IPS-11a (cell line): Measurements from ENCODE around the gene WFIKKN1.
"Not testable (repeated sequence)": the region's sequence is repeated elsewhere in the genome, so short reads cannot be mapped to it uniquely, and the experiment has no call there.

Experiments used
- H3K4me3 ChIP-seq: one replicate; pipeline ENCODE4 v1.5.1; 2013; ENCODE audit warnings: low read depth, low read length, control low read depth

WFIKKN1 gene

GRCh38 chr16:593807-594206 is 37.0 kb upstream of the WFIKKN1 start:
- H3K4me3 ChIP-seq = no peak overlapping the region

DNA sequence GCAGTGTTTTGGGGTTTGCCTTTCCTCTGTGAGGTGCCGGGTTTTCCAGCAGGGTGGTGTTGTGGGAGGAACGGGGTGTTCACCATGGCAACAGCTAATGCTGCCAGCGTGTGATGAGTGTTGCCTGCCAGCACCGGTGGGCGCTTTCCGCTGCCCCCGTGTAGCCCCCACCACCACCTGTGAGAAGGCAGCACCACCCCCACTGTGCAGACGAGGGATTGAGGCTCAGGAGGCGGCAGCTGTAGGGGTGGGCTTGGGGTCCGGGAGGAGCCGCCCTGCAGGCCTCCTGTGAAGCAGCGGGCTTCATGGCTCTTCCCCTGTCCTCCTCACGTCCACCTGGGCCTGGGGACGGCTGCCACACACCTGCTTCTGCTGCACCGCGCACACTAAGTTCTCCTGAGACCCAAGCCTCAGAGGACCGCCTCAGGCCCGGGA is 35.7 kb upstream of the WFIKKN1 start:
- no peak overlapping the region for H3K4me3 ChIP-seq

- no peak overlapping the region for H3K4me3 ChIP-seq
These were observed 34.6 kb upstream of the WFIKKN1 start for GRCh38 chr16:595942-596735.

DNA sequence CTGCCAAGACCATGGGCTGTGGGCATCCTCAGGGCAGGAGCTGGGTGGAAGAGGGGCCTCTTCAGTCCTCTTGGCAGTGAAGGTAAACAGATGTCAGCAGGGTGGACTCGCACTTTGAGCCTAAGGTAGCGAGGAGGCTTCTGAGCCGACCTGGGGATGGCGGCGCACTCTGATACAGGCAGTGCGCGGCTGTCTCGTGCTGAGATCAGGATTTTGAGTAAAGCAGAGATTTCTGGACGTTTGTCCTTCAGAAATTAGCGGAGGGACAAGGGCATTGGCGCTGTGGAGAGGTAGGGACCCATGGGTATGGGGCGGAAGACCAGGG is 34.1 kb upstream of the WFIKKN1 start:
- H3K4me3 ChIP-seq = no peak overlapping the region

- H3K4me3 ChIP-seq = not testable (repeated sequence)
These were observed 33.1 kb upstream of the WFIKKN1 start for GRCh38 chr16:597655-598054.

- H3K4me3 ChIP-seq = no peak overlapping the region
These were observed 31.7 kb upstream of the WFIKKN1 start for GRCh38 chr16:598823-599739.

GRCh38 chr16:600781-601180 is 30.0 kb upstream of the WFIKKN1 start:
- H3K4me3 ChIP-seq = no peak overlapping the region

GRCh38 chr16:603933-604332 is 26.9 kb upstream of the WFIKKN1 start:
- H3K4me3 ChIP-seq = no peak overlapping the region

DNA sequence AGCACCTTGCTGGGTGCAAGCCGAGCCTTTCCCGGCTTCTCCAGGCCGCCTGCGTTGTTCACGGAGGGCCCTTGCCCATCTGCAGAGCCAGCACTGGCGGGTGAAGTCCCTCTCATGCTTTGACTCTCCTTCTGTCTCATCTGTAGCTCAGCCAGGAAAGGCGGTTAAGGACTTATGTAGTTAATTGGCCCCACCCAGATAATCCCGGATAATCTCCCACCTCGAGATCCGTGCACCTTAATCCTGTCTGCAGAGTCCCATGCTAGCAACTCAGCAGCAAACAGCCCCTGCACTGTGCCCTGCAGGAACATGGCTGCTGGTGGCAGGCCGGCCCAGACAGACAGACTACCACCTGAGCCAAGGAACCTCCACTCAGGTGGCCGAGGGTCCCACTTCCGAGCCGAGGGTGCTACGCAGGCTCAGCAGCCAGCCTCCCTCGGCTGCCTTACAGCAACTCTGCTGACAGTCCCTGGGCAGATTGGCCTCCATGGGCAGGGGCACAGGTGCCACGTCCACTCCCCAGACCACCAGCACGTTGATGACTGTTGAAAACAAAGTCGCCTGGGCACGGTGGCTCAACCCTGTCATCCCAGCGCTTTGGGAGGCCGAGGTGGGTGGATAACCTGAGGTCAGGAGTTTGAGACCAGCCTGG is 24.0 kb upstream of the WFIKKN1 start:
- no peak overlapping the region for H3K4me3 ChIP-seq

DNA sequence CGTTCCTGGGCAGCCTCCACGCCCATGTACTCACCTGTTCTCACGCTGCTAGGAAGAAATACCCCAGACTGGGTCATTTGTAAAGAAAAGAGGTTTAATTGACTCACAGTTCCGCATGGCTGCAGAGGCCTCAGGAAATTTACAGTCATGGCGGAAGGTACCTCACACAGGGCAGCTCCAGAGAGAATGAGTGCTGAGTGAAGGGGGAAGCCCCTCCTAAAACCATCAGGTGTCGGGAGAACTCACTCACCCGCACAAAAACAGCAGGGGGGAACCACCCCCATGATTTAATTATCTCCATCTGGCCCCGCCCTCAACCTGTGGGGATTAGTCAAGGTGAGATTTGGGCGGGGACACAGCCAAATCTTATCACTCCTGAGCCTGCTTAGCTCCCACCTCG is 22.8 kb upstream of the WFIKKN1 start:
- no peak overlapping the region for H3K4me3 ChIP-seq

GRCh38 chr16:609316-609715 is 21.5 kb upstream of the WFIKKN1 start:
- H3K4me3 ChIP-seq = no peak overlapping the region

DNA sequence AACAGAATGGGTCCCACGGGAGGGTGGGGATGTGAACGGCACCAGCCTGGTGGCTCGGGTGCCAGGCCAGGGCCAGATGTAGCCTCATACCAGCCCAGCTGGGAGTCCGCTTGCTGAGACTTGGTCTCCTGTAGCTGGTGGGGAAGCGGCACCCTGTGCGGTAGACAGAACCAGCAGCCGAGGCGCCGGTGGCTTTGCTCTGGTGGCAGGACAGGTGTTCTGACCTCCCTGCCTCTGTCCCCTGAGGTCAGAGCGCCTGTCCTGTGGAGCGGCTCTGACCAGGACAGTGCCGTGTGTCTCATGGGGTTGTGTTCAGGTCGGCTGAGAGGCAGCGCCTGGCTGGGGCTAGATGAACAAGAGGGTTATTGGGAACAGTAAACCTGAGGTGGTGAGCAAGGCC is 20.8 kb upstream of the WFIKKN1 start:
- no peak overlapping the region for H3K4me3 ChIP-seq

DNA sequence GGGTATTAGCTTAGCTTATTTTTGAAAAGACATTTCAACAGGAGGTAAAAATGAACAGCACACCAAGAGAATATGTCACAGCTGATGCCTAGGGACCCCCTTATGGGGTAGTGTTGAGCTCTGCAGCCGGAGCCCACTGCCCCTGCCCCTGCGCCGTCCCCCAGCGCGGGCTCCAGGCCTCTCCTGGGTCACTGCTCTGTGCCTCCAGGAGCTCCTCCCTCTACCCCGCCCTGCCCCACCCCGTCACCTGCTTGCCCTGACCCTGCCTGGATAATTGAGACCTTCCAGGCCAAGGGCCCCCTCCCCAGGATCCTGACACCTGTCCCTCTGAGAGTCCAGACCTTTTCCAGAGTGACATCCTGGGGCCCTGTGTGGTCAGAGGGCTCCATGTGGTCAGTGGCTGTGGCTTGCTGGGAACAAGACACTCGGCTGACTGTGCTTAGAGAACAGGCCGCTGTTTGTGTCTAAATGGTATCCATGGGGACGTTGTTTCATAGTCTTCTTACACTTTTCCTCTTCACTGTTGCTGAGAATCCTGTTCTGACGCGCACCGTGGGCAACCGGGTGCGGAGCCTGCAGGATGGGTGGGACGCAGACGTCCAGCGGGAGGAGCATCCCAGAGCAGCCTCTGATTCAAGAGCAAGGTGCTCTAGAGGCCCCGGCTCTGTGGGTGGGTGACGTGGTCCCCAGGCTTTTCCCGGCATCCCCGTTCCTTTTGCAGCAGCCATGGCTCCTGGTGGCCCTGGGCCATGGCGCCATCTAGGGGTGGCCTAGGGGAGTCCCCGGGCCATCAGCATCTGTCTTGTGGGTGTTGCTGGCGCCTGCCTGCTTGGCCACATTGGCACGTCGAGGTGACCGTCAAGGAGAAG is 20.0 kb upstream of the WFIKKN1 start:
- no peak overlapping the region for H3K4me3 ChIP-seq

DNA sequence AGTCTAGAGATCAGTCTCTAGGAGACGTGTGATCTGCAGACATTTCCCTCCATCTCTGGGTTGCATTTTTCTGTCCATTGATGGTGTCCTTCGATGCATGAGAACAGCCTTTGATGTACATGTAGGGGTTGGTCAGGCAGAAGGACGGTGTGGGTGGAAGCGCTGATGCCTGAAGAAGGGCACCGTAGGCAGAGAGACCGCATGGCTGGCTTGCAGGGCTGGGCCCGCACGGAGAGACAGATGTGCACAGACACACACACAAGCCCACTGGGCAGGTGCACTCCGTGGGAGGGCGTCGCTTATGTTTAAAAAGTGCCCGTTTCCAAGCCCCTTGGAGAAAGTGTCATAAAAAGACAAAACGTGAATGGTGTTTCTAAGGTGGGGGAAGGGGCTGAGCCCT is 15.7 kb upstream of the WFIKKN1 start:
- no peak overlapping the region for H3K4me3 ChIP-seq

- no peak overlapping the region for H3K4me3 ChIP-seq
These were observed 13.8 kb upstream of the WFIKKN1 start for GRCh38 chr16:616733-617586.

DNA sequence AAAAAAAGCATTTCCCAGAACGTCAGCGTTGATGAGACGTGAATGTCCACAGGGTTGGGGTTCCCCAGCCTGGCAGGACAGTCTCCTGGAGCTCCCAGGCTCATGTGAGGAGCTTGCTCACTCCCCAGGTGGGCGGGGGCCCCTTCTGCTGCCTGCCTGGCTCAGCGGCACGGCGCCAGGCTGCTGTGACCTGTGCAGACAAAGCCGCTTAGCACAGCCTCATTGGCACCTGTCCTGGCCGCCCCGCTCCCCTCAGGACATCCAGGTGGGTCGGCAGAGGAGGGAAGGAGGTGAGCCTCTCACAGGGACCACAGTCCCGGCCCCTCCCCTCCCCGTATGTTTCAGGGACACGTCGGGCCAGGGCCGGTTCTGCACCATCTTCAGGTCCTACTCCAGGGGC is 12.9 kb upstream of the WFIKKN1 start:
- no peak overlapping the region for H3K4me3 ChIP-seq

- H3K4me3 ChIP-seq = no peak overlapping the region
These were observed 11.2 kb upstream of the WFIKKN1 start for GRCh38 chr16:619476-620100.

DNA sequence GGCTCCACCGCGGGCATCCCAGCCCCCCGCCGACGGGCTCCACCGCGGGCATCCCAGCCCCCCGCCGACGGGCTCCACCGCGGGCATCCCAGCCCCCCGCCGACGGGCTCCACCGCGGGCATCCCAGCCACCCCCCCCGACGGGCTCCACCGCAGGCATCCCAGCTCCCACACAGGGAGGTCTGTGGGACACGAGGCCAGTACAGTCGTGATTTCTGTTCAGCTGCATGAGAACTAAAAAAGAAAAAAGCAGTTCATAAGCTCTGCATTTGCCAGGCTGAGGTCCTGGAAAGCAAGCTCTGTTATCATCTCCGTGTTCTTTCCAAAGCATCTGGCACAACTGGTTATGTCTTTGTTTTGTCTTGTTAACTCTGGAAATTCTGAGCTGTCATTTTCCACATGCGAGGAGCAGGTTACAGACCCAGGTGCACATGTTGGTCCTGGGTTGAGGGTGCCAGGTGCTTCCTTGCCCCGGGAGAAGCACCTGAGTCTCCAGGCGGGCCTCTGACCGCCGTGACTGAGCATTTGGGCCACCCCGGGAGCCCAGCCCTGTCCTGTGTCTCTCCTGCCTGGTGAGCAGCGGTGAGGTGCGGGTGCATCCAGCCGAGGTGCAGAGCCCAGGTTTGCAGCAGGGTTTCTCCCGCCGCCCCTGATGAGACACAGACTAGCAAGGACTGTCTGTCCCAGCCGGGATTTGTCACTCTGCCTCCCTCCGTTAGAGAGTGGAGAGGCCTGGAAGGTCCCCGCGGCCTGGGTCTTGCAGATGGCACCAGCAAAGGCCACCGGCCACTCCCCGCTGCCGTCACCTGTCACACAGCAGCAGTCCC is 9.9 kb upstream of the WFIKKN1 start:
- H3K4me3 ChIP-seq = no peak overlapping the region
